GM12892 (cell line): ENCODE measurements around the gene DGKQ.

ENCODE experiments used
- DNase-seq: peaks from one replicate; pipeline ENCODE4 v3.0.0; 2011; ENCODE audit not compliant: insufficient read length
- FAIRE-seq: peaks from 2 replicates; lab custom pipeline; 2011; peaks lifted over from hg19 to GRCh38; lab: Jason Lieb, UNC
- POLR2A ChIP-seq: IDR thresholded peaks from 2 replicates; pipeline ENCODE4 v1.6.1; 2011; ENCODE audit warnings: low read depth, low read length, control low read depth
- POLR2AphosphoS5 ChIP-seq: IDR thresholded peaks from 2 replicates; pipeline ENCODE4 v1.6.1; 2011; ENCODE audit warnings: low read depth, low read length, control low read depth
- TAF1 ChIP-seq: IDR thresholded peaks from 2 replicates; pipeline ENCODE4 v1.6.1; 2011; ENCODE audit warnings: low read depth, mild to moderate bottlenecking, control low read depth, low read length, borderline replicate concordance

The DGKQ gene

GRCh38 chr4:989722-990471 is 16.5 kb upstream of the DGKQ start:
- FAIRE-seq (no peak), DNase-seq (no peak)

DNA sequence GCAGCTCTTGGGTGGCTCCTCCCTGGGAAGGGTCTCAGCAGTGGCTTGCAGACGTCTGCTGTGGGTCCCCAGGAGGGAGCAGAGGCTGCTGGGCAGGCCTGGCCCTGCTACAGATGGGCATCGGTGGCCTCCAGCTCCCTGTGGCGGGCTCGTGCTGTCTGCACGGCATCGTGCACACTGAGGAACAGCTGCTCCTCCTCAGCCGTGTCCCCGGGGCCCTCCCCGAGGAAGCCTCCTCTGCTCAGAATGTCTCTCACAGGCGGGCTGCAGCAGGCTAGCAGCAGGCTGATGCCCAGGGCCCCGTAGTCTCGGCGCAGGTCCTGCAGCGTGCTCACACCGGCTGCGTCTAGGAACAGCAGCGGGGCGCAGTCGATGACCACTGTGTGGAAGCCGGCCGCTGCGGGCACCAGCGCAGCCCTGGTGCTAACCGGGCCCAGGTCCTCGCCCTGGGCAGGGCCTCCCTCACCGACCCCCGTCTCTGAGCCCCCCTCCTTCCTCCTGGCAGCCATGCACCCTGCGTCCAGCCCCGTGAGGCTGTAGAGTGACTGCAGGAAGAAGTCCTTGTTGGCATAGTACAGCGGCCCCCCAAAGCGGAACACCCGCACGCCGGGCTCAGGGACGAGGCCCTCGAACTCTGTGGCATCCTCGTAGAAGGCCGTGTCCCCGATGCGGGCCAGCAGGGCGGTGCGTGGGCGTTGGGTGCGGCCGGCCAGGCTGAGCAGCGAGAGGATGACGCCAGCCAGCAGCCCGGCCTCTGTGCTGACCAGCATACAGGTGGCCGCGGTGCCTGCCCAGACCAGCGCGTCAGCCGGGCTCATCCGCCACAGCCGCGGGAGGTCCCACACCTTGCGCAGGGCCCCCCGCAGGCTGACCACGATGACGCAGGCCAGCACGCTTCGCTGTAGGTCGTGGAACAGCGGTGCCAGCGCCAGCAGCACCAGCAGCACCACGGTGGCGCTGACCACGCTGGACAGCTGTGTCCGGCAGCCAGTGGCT is 15.7 kb upstream of the DGKQ start:
- TF ChIP-seq POLR2A (no peak), POLR2AphosphoS5 (no peak), TAF1 (no peak)
- DNase-seq, result no peak

More at GRCh38 chr4:989722-990471, 16.5 kb upstream of the DGKQ start:
- no peak for TF ChIP-seq TAF1
- no peak for TF ChIP-seq POLR2AphosphoS5
- no peak for TF ChIP-seq POLR2A

DNA sequence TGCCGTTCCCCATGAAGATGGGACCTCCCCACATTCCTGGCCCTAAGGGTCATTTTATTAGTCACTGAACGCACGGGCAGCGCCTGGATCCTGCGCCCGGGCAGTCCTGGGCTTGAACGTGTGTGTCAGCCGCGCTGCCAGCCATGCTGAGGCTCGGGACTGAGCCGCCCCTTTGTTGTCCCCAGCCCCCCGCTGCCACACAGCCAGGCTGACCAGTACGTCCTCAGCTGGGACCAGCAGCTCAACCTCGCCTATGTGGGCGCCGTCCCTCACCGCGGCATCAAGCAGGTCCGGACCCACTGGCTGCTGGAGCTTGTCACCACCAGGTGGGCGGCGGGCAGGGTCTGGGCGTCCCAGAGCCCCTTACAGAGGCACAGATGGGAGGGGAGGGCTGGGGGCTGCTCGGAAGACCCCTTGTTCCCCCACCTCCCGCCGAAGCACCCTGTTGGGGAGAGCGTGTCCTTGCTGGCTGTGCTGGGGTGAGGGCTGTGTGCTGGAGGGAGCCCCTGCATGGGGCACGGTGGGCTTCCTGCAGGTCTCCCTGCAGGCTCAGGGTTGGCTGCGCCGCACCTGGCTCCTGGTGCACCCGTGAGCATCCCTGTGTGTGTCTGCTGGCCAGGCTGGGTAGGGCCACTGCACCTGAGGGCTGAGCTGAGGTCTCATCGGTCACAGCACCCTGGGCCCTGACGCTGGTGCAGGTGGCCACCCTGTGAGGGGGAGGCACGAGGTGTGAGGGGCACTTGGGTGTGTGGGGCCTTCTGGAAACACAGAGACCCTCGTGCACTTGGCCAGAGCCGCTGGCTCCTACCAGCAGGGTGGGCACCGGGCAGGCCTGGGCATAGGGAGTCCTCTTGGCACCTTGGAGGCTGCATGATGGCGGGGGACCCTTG is 14.5 kb upstream of the DGKQ start:
- DNase-seq (no peak), FAIRE-seq (no peak)
- TF ChIP-seq POLR2A, result no peak
- no peak for TF ChIP-seq TAF1
- TF ChIP-seq POLR2AphosphoS5, result no peak

More for the DNA sequence above, 15.7 kb upstream of the DGKQ start:
- no peak for FAIRE-seq

- no peak for FAIRE-seq
- TF ChIP-seq POLR2A (peak; percentile 57; the same call in 1 of the 2 replicates), POLR2AphosphoS5 (no peak)
- peak; percentile 81 for DNase-seq
These were observed 13.7 kb upstream of the DGKQ start, which contains the start of gene IDUA for GRCh38 chr4:986879-987623. IDUA (plus strand) TSS chr4:987044; CDS start chr4:987085, 41 bp downstream.

DNA sequence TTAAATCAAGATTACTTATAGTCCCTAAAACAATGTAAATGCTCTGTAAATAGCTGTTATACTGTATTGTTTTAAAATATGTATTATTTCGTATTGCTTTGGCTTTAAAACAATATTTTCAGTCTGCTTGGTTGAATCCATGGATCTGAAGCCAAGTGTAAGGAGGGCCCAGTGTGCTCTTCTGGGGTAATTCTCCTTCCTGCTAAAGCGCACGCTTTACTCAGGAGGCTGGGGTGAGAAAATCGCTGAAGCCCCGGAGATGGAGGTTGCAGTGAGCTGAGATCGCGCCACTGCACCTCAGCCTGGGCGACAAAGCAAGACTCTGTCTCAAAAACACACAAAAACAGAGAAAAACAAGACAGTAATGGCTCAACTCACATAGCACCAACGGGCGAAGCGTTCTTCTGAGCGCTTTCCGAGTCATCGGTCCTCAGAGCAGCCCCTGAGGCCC is 13.1 kb upstream of the DGKQ start:
- no peak for TF ChIP-seq POLR2A
- TF ChIP-seq TAF1, result no peak
- TF ChIP-seq POLR2AphosphoS5, result no peak
- DNase-seq (no peak), FAIRE-seq (no peak)

DNA sequence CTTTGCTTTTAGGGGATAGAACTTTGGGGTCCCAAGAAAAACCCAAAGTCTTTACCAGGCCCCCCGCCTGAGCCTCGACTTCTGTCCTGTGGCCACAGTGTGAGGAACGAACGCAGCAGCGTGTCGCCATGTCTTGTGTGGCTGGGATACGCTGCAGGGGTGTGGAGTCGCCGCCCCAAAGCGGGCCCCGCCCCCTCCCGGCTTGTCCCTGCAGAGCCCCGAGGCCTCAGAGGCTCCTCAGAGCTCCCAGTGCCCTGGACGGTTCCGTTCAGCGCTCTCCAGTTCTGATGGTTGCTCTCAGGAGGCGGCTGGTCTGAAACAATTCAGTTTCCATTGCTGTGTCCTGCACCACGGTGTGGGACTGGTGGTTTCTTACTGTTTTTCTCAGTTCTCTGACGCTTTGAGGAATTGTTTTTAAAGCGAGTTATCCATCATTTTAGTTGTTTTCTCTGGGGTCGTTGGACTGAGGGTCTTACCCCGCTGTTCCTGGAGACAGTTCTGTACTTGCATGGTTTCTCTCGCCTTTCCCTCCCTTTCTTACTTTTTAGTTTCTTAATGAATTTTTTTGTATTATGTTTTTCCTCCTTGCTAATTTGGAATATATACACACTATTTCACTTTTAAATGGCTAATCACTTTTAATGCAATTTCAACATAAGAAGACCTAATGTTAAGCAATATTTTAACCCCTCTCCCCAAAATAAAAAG is 11.9 kb upstream of the DGKQ start:
- DNase-seq, result no peak
- no peak for FAIRE-seq

DNA sequence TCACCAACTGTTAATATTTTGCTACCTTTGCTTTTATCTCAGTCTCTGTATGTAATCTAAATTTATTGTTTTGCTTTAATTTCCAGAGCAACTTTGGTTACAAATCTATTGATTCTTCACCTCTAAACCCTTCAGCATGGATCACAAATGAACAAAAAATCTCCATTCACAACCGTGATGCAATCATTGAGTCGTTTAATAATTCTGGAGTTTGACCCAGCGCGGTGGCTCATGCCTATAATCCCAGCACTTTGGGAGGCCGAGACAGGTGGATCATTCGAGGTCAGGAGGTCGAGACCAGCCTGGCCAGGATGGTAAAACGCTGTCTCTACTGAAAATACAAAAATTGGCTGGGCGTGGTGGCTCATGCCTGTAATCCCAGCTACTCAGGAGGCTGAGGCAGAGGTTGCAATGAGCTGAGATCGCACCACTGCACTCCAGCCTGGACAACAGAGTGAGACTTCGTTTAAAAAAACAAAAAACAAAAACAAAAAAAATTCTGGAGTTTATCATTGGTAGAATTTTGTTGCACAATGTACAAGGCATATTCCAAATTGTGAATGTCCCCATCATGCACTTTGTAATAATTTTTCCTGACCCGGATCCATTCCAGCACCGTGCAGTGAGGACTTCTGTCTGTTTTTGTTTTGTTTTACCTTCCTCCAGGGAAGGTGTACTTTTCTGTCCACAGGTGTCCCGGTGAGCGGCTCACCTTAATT is 11.1 kb upstream of the DGKQ start:
- FAIRE-seq, result no peak
- no peak for DNase-seq
- TF ChIP-seq POLR2A (no peak), TAF1 (no peak), POLR2AphosphoS5 (no peak)

More for the DNA sequence above, 11.9 kb upstream of the DGKQ start:
- no peak for TF ChIP-seq POLR2AphosphoS5
- no peak for TF ChIP-seq POLR2A
- TF ChIP-seq TAF1, result no peak

DNA sequence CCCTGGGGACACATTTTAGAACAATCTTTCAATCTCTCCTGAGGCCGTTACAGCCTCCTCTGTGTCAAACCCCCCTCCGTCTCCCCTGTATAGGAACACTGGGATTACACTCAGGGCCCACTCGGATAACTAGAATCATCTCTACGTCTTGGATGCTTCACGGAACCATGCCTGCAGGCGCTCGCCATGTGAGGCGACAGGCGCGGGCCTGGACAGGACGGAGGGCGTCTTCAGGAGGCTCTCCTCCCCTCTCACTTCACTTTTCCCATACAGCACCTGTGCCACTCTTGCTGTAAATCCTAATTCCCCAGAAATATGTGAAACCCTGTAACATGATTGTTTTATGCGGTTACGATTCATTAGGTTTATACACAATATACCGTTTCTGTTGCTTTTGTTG is 9.4 kb upstream of the DGKQ start:
- FAIRE-seq (no peak), DNase-seq (no peak)
- TF ChIP-seq POLR2AphosphoS5, result no peak
- no peak for TF ChIP-seq TAF1
- no peak for TF ChIP-seq POLR2A

- FAIRE-seq (no peak), DNase-seq (no peak)
- TF ChIP-seq POLR2A (no peak), TAF1 (no peak), POLR2AphosphoS5 (no peak)
These were observed 8.9 kb upstream of the DGKQ start for GRCh38 chr4:982291-982690.
